A673 (cell line): ENCODE data around the gene ZMAT5.

Experiments
- CTCF ChIP-seq: fragments of 300-800, 200-600 bp; sonication (generic); conservative IDR thresholded peaks from 2 replicates; pipeline ENCODE4 v1.5.1; 2017; ENCODE audit warnings: low read depth, mild to moderate bottlenecking, antibody characterized with exemption, low read length, moderate library complexity, mixed read lengths
- EZH2 ChIP-seq: fragments of 200-600 bp; sonication (generic); IDR thresholded peaks from 2 replicates; pipeline ENCODE4 v1.6.1; 2017; ENCODE audit warnings: borderline replicate concordance, low read depth, mild to moderate bottlenecking, mixed read lengths, antibody characterized with exemption, low read length; ENCODE audit not compliant: poor library complexity, severe bottlenecking

- TF ChIP-seq EZH2 (no peak), CTCF (no peak)
Measured at GRCh38 chr22:29814003-29814402, 47.2 kb upstream of the ZMAT5 start.
